Measurements from ENCODE around the gene PSRC1. TPM values are rescaled to one million over a fixed set of nuclear protein-coding genes. Genes with fewer than 3 reads are reported as not detected.

Gene PSRC1
- total RNA-seq, 1 experiment from 2014 or later = 75.0 TPM

- CTCF ChIA-PET = no interaction called here
- Histone ChIP-seq H3K4me3 (ENCODE audit: low read depth, low read length, poor library complexity, severe bottlenecking) (no peak overlapping the region), H3K9me3 (ENCODE audit: low read depth, low read length, poor library complexity, severe bottlenecking) (no peaks in the 10 kb centered on the region), H3K27ac (ENCODE audit: low read depth, low read length, poor library complexity, severe bottlenecking) (no peak overlapping the region), H3K36me3 (ENCODE audit: insufficient read depth, low read length, poor library complexity, severe bottlenecking) (no peaks in the 10 kb centered on the region), H3K4me1 (ENCODE audit: insufficient read depth, low read length, poor library complexity, severe bottlenecking) (no peaks in the 10 kb centered on the region), H3K27me3 (replicated peaks; ENCODE audit: insufficient read depth, low read depth, low read length, poor library complexity) (peaks cover 2% of the 10 kb centered on the region)
- no peak for DNase-seq (ENCODE audit: low spot score)
- intact Hi-C loops (cut with micrococcal nuclease; ENCODE audit: unreplicated experiment) = no loop called here
- TF ChIP-seq CTCF (conservative IDR thresholded peaks at IDR 0.05; ENCODE audit: low read depth, low read length) = no peak
- no peak for TF ChIP-seq EZH2 (IDR thresholded peaks at IDR 0.05; ENCODE audit: borderline replicate concordance, low read depth, low read length, poor library complexity, severe bottlenecking)
- BruUV-seq (replicated peaks) = no TSS peak
- POLR2A ChIA-PET (ENCODE audit: low non-redundant PET) = no interaction called here
These were observed 13.8 kb upstream of the PSRC1 start for GRCh38 chr1:109296782-109297181.

- no peaks in the 10 kb centered on the region for H3K9me3 ChIP-seq (ENCODE audit: low read depth, low read length, poor library complexity, severe bottlenecking)
- ChIA-PET POLR2A (ENCODE audit: low non-redundant PET) (no interaction called here), CTCF (interaction anchor here (0.6 kb wide), 1 partner anchor 84 kb away, joined by 15 read pairs; no protein-coding TSS in a partner anchor)
- no peaks in the 10 kb centered on the region for H3K4me1 ChIP-seq (ENCODE audit: insufficient read depth, low read length, poor library complexity, severe bottlenecking)
- peaks cover 2% of the 10 kb centered on the region for H3K27me3 ChIP-seq (replicated peaks; ENCODE audit: insufficient read depth, low read depth, low read length, poor library complexity)
- H3K36me3 ChIP-seq (ENCODE audit: insufficient read depth, low read length, poor library complexity, severe bottlenecking) = no peaks in the 10 kb centered on the region
- BruUV-seq (replicated peaks) = no TSS peak
- intact Hi-C loops (cut with micrococcal nuclease; ENCODE audit: unreplicated experiment) = no loop called here
- no peak for DNase-seq (ENCODE audit: low spot score)
- H3K4me3 ChIP-seq (ENCODE audit: low read depth, low read length, poor library complexity, severe bottlenecking) = no peak overlapping the region
- H3K27ac ChIP-seq (ENCODE audit: low read depth, low read length, poor library complexity, severe bottlenecking) = no peak overlapping the region
- no peak for TF ChIP-seq EZH2 (IDR thresholded peaks at IDR 0.05; ENCODE audit: borderline replicate concordance, low read depth, low read length, poor library complexity, severe bottlenecking)
- no peak for TF ChIP-seq CTCF (conservative IDR thresholded peaks at IDR 0.05; ENCODE audit: low read depth, low read length)
These were observed 12.9 kb upstream of the PSRC1 start for GRCh38 chr1:109295712-109296415.

GRCh38 chr1:109294481-109294880, 11.5 kb upstream of the PSRC1 start:
- intact Hi-C loops (cut with micrococcal nuclease; ENCODE audit: unreplicated experiment) = no loop called here
- DNase-seq (ENCODE audit: low spot score) = no peak
- Histone ChIP-seq H3K4me3 (ENCODE audit: low read depth, low read length, poor library complexity, severe bottlenecking) (no peak overlapping the region), H3K36me3 (ENCODE audit: insufficient read depth, low read length, poor library complexity, severe bottlenecking) (no peaks in the 10 kb centered on the region), H3K4me1 (ENCODE audit: insufficient read depth, low read length, poor library complexity, severe bottlenecking) (no peaks in the 10 kb centered on the region), H3K9me3 (ENCODE audit: low read depth, low read length, poor library complexity, severe bottlenecking) (no peaks in the 10 kb centered on the region), H3K27me3 (replicated peaks; ENCODE audit: insufficient read depth, low read depth, low read length, poor library complexity) (peaks cover 2% of the 10 kb centered on the region), H3K27ac (ENCODE audit: low read depth, low read length, poor library complexity, severe bottlenecking) (no peak overlapping the region)
- no TSS peak for BruUV-seq (replicated peaks)
- POLR2A ChIA-PET (ENCODE audit: low non-redundant PET) = no interaction called here
- CTCF ChIA-PET = no interaction called here
- no peak for TF ChIP-seq EZH2 (IDR thresholded peaks at IDR 0.05; ENCODE audit: borderline replicate concordance, low read depth, low read length, poor library complexity, severe bottlenecking)
- TF ChIP-seq CTCF (conservative IDR thresholded peaks at IDR 0.05; ENCODE audit: low read depth, low read length) = no peak
